HG02610 (cell line): ENCODE results near the gene CPHXL2.

ENCODE experiments used
- ATAC-seq: cut with Tn5 transposase; IDR thresholded peaks from one replicate; pipeline ENCODE4 v1.9.1; 2021; ENCODE audit warnings: mild to moderate bottlenecking, moderate library complexity; ENCODE audit not compliant: unreplicated experiment

CPHXL2 gene

DNA sequence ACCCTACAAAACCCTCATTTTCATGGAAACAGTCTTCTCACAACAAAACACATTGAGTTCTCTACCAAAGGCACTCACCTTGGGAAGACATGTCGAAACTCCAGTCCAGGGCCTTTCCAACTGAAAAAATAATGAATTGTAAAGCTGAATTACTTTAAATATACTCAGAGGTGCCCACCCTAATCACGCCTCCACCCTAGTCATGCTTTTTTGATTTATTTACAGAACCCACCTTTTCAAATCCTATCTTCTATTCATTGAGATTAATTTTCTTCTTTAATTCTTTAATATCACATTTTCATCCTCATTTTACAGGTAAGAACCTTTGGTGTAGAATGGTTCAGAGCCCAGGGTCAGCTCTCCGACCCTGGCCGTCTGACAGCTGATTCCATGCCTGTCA, at the start of gene CPHXL2:
CPHXL2 (minus strand) TSS at position 101 of the 400 bp plus-strand sequence; CDS start at position 91, 10 bp downstream.
- ATAC-seq: no peak

DNA sequence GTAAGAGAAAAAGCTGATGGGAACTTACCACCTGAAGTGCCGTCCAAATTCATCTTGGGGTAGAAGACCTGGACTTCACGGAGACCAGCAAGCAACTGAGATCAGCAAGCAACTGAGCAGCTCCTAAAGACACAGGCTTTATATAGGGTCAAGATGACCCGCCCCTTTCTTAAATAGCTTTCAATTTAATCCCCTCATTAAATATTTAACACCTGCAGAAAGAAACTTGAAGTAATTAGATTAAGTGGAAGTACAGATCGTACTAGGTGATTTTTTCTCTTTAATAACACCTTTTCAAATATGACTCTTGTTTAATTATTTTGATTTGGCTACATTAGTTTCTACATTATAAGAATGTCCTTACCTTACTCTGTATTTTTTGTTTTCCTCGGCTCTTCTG, 49.6 kb upstream of the CPHXL2 start, which contains the start of gene CPHXL:
CPHXL (minus strand) TSS at position 101 of the 400 bp plus-strand sequence; CDS start at position 53, 48 bp downstream.
- no peak for ATAC-seq

DNA sequence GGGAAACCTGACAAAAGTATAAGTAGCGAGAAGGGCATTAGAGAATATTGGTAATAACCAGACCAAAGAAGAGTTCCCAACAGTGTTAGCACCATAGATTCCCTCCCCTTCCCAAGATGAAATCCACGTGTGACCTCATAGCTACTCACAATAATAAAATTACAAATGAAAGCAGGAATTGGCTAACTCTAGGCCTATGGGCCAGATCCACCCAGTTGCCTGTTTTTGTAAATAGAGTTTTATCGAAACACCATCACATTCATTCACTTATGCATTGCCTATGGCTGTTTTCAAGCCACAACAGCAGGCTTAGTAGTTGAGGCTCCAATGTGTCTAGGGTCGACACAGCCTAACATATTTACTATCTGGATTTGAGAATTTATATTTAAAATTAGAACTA, 41.6 kb upstream of the CPHXL2 start:
- ATAC-seq: no peak

DNA sequence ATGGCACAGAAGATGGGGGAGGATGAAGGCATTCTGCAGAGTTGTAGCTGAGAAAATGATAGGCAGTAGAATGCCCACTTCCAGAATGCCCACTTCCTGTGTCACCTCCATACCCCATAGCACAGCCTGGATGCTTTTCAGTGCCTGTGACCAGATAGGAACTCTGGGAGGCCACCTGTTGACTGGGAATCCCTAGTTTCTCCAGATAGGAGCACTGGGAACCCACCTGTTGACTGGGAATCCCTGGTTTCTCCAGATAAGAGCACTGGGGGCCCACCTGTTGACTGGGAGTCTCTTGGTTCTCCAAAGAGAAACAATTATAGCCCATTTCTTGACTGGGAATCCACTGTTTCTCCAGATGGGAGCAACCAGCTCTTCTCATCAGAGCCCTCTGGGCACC, 37.9 kb upstream of the CPHXL2 start:
- ATAC-seq: no peak

DNA sequence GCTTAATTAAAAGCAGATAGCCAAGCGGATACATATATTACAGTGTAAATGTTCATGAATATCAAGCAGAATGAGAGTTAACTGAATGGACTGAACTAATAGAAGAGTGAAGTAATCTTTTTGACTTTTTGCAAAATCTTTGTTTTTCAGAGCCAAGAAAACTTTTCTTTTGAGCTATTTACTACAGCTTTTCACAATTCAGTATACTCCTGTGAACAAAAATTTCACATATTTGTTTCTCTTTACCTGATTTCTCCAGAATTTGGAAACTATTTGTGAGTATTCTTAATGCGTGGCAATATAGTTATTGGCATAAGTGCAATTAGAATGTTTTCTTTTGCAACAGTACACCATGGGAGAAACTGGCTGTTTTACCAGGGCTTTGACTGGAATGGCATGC, 33.5 kb upstream of the CPHXL2 start:
- no peak for ATAC-seq

DNA sequence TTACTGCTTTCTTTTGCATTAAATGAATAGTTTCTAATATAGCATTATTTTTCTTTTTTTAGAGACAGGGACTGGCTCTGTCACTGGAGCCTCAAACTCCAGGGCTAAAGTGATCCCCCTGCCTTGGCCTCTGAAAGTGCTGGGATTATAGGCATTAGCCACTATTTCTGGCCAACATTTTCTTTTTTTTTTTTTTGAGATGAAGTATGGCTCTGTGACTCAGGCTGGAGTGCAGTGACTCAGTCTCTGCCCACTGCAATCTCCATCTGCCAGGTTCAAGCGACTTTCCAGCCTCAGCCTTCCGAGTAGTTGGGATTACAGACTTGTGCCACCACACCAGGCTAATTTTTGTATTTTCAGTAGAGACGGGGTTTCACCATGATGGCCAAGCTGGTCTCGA, 26.5 kb upstream of the CPHXL2 start:
- no peak for ATAC-seq

DNA sequence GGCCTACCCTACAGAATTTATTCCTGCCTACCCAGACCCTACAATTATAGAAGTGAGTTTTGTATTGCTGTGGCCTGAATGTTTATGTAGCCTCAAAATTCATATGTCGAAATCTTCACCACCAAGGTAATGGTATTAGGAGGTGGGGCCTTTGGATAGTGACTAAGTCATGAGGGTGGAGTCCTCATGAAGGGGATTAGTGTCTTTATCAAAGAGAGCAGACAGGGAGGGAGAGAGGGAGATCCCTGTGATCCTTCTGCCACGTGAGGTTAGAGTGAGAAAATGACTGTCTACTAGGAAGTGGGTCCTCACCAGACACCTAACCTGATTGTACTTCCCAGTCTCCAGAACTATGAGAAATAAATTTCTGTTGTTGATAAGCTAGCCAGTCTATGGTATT, 25.4 kb upstream of the CPHXL2 start:
- no peak for ATAC-seq

DNA sequence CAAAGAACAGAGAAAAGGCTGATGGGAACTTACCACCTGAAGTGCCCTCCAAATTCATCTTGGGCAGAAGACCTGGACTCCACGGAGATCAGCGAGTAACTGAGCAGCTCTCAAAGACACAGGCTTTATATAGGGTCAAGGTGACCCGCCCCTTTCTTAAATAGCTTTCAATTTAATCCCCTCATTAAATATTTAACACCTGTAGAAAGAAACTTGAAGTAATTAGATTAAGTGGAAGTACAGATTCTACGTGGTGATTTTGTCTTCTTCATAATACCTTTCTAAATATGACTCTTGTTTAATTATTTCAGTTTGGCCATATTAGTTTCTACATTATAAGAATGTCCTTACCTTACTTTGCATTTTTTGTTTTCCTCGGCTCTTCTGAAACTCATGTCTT, 24.6 kb upstream of the CPHXL2 start, which contains the start of gene DUXB:
DUXB (minus strand) TSS at position 101 of the 400 bp plus-strand sequence; CDS start at position 58, 43 bp downstream.
- ATAC-seq: no peak

DNA sequence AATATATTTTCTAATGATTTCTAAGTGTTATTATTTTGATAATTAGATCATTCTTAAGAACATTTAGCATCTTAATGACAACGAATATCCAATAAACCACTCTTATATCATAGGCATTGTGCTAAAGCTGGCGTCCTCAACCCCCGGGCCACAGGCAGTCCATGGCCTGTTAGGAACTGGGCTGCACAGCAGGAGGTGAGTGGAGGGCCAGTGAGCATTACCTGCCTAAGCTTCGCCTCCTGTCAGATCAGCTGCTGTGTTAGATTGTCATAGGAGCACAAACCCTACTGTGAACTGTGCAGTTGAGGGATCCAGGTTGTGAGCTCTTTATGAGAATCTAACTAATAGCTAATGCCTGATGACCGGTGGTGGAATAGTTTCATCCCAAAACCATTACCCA, 20.8 kb upstream of the CPHXL2 start:
- no peak for ATAC-seq

DNA sequence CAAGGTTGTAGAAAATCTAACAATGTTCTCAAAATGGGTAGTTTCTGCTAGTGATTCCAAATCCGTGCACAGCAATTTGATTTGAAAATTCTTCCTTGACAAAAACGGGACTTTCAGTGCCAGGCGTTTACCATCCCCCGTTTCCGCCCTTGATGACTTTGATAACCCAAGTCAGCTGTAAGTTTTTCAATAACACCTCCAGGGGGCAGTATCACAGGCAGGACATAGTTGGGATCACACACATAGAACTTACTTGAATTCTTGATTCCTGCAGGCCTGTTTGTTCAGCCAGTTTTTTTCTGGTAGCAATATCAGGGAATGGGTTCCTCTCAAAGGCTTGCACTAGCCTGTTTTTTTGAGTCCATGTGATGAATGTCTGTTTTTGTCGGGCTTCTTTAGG, 18.9 kb upstream of the CPHXL2 start:
- ATAC-seq: no peak

DNA sequence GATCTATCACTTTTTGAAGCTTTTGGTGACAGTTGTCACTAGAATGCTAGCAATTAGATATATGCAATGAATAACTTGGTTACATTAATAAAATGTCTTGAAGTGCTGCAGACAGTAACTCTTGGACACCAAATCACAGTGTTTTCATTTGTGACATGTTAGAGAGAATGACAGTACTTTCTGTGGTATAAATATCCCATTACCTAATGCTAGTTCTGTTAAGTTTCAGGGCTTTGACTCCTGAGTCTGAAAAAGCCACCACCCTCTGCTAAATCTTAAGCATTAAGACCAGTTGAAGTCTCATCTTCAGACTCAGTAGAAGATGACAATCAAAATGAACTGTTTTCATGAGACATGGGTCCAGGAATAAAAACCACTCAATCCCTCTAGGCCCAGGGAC, 10.6 kb upstream of the CPHXL2 start:
- ATAC-seq: no peak

DNA sequence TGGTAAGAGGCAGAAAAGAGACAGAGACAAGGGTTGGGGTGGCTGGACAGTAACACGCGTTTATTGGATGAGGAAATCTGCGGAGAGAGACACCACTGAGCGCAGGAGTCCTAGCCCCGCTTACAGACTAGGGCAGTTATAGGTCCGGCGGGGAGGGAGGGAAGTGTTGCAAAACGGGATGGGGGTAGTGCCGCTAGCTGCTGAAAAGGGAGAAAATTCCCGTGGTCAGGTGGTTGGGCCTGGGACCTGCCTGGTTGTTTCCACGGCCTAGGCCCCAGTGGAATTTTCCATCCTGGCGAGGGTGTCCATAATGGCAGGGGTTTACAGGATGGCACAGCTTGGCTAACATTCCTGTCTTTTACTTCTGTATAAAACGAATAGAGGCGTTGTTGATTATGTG, 5.5 kb upstream of the CPHXL2 start:
- no peak for ATAC-seq

DNA sequence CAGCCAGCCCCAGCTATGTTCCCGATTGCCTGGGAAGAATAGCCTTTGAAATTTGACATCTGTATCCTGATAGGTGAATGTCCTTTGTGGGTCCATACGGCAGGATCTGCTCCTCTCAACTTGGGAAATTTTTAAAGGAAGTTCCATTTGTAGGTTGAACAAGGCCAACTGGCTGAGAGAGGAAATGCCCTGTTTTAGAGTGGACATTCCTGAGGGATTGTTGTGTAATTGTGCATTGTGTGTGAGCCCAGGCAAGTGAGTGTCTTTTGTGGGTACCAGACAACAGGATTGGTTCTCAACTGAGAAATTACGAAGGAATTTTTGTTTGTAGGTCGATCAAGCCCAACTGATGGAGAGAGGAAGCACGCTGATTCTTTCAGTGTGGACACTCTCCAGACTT, 2.6 kb upstream of the CPHXL2 start:
- no peak for ATAC-seq

DNA sequence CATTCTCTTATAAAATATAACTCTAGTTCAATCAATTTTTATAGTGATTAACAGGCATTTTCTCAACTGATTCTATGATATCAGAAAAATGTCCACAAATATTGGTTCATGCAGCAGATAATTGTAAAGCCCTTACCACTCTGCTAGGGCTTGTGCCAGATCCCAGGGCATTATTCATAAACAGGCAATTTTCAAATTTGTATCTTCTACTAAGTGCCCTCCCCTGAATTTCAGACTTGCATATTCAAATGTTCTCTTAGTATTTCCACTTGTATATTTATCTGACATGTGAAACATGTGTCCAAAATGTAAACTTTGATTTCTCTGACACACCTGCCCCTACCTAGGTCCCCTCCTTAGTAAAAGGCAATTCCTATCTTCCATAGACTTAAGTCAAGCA, 9.3 kb downstream of the CPHXL2 start:
- no peak for ATAC-seq

DNA sequence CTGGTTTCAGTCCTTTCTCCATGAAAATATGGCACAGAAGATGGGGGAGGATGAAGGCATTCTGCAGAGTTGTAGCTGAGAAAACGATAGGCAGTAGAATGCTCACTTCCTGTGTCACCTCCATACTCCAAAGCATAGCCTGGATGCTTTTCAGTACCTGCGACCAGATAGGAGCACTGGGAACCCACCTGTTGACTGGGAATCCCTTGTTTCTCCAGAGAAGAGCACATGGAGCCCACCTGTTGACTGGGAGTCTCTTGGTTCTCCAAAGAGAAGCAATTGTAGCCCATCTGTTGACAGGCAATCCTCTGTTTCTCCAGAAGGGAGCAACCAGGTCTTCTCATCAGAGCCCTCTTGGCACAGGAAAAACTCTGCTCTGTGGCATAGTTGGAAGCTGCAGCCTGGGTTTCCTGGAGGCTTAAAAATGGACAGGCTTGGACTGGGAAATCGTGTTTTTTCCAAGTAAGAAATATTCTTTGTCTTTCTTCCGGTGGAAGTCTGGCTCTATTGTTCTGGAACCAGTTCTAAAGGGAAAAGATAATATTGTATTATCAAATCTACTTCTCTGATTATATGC, 16.0 kb downstream of the CPHXL2 start:
- no peak for ATAC-seq

DNA sequence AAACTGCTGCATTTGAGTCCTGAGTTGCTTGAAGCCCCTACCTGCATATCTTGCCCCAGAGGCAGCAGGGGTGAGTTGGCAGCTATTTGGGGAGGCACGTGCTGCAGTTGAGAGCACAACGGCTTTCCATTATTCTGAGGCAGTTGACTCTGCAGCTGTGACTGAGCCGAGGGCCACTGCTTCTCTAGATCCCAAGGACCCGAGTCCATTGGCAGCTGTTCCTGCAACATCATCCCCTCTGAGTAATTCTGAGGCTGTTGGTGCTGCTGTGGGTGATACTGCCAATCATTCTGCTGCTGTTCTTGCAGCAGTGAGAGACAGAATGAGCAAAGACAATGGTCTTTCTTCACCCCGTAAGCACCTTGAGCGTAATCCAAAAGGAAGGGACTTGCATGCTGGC, 16.5 kb downstream of the CPHXL2 start:
- no peak for ATAC-seq

DNA sequence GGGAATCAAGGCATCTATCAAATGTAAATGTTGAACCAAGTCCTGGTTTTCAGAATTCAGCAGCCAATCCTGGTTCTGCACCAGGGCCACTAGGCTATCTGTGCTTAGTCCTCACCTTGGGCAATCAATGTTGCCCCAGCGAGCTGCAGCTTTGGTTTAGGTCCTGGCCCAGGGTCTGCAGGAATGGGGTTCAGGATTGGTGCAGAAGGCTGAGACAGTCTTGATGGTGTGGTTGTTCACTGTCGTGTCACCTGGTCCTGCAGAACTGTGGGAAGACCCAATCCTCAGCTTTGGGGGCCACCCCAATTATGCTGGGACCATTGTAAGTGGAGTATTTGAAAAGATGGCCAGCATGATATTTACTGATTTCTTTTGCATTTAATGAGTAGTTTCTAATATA, 18.6 kb downstream of the CPHXL2 start:
- no peak for ATAC-seq

DNA sequence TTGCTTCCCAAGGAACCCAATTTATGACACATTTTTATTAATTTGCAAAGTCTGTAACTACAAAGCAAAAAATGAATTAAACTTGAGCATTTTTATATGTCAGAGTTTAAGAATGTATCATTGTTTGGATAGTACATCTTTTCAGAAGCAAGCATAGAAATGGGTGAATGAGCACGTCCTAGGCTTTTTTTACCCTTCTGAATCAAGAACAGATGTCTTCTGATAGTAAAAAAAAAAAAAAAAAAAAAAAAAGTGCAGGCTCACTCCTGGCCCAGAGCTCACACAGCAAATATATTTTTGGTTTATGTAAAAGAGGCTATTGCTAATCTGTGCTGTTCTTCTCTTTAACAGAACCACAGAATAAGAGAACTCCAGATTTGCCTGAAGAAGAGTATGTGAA, 22.9 kb downstream of the CPHXL2 start:
- no peak for ATAC-seq

DNA sequence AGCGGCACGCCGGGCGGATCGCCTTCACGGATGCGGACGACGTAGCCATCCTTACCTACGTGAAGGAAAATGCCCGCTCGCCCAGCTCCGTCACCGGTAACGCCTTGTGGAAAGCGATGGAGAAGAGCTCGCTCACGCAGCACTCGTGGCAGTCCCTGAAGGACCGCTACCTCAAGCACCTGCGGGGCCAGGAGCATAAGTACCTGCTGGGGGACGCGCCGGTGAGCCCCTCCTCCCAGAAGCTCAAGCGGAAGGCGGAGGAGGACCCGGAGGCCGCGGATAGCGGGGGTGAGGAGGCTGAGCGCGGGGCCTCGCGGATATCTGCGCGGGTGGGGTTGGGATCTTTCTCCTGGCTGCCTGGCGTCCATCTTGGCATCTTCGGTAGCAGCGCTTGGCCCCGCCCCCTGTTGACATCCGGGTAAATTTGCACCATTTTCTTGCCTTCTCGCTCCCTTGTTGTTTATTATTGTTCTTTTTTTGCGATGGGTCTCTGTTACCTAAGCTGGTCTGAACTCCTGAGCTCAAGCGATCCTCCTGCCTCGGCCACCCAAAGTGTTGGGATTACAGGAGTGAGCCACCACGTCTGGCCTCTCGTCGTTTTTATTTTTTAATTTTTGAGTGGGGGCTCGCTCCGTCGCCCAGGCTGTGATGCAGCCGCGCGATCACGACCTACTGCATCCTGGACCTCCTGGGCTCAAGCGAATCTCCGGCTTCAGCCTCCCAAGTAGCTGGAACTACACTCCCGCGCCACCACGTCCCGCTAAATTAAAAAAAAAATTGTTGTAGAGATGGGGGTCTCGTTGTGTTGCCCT, 28.3 kb downstream of the CPHXL2 start:
- peak; percentile 29 for ATAC-seq

DNA sequence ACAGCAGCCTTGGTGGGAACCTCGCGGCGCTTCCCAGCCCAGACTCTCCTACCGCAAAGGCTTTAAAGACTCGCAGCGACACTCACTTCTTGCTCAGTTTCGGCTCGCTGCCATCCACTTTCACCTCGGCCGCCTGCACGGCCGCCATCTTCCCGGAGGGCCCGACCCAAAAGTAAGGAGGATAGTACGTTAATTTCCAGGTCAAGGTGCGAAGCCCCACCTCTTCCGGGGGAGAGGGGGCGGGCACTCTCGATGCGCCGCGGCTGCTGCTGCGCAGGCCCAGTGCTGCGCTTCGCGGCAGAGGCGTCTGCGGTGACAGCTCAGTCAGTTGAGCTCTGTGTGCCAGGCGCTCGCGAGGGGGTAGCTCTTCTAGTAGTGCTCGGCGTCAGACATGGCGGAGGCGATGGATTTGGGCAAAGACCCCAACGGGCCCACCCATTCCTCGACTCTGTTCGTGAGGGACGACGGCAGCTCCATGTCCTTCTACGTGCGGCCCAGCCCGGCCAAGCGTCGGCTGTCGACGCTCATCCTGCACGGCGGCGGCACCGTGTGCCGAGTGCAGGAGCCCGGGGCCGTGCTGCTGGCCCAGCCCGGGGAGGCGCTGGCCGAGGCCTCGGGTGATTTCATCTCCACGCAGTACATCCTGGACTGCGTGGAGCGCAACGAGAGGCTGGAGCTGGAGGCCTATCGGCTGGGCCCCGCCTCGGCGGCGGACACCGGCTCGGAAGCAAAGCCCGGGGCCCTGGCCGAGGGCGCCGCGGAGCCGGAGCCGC, 29.1 kb downstream of the CPHXL2 start, which contains the start of the genes KARS1 and TERF2IP:
KARS1 (minus strand) TSS at position 174 of the 773 bp plus-strand sequence; CDS start at position 148, 26 bp downstream.
TERF2IP (plus strand) TSS at position 282 of the 773 bp plus-strand sequence; CDS start at position 392, 110 bp downstream.
- peak; percentile 85 for ATAC-seq

DNA sequence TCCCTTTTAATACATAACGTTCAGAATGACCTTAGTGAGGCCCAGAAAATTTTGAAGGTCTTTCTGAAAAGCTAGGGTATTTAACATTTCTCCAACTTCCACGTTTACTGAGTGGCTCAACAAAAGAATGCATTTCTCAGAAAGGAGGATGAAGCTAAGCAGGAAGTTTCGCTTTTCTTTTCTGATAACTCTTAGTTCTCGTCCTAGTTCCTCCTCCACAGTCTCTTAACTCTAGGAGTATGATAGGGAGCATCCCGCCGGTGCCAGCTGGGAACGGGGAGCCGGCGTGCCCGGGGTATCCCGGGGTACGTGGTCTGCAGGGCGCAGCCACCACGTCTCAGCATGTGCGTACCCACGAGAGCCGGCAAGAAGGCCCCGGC, 29.7 kb downstream of the CPHXL2 start:
- ATAC-seq: peak; percentile 25
